H9 (cell line): ENCODE data around the gene HSPG2. TPM values are rescaled to one million over a fixed set of nuclear protein-coding genes. Genes with fewer than 3 reads are reported as not detected.

Experiments
- DNase-seq: peaks from one replicate; pipeline ENCODE4 v3.0.0-alpha.2; 2017
- H2AFZ ChIP-seq: one replicate; pipeline ENCODE4 v1.6.1; 2013; ENCODE audit warnings: mild to moderate bottlenecking, low read length, control low read depth, moderate library complexity
- H2AK5ac ChIP-seq: 2 replicates; pipeline ENCODE4 v1.6.1; 2013; ENCODE audit warnings: low read length, control low read depth, mixed read lengths; ENCODE audit not compliant: insufficient read length
- H2BK120ac ChIP-seq: one replicate; pipeline ENCODE4 v1.6.1; 2013; ENCODE audit warnings: low read depth, mild to moderate bottlenecking, low read length, control low read depth, inconsistent platforms; ENCODE audit not compliant: poor library complexity, severe bottlenecking
- H2BK12ac ChIP-seq: 2 replicates; pipeline ENCODE4 v1.6.1; 2013; ENCODE audit warnings: low read length, control low read depth, mixed read lengths, low read depth; ENCODE audit not compliant: insufficient read length
- H2BK15ac ChIP-seq: 2 replicates; pipeline ENCODE4 v1.6.1; 2013; ENCODE audit warnings: low read depth, low read length, control low read depth
- H2BK20ac ChIP-seq: one replicate; pipeline ENCODE4 v1.6.1; 2013; ENCODE audit warnings: low read depth, mild to moderate bottlenecking, low read length, control low read depth, inconsistent platforms; ENCODE audit not compliant: poor library complexity, severe bottlenecking
- H2BK5ac ChIP-seq: 2 replicates; pipeline ENCODE4 v1.6.1; 2013; ENCODE audit warnings: low read length, control low read depth, mixed read lengths; ENCODE audit not compliant: insufficient read length
- H3K14ac ChIP-seq: 2 replicates; pipeline ENCODE4 v1.6.1; 2013; ENCODE audit warnings: low read length, control low read depth; ENCODE audit not compliant: insufficient read depth
- H3K18ac ChIP-seq: 2 replicates; pipeline ENCODE4 v1.6.1; 2013; ENCODE audit warnings: low read depth, mild to moderate bottlenecking, mixed read lengths, low read length, control low read depth; ENCODE audit not compliant: insufficient read length
- H3K23ac ChIP-seq: 2 replicates; pipeline ENCODE4 v1.6.1; 2013; ENCODE audit warnings: low read length, control low read depth, mixed read lengths, low read depth; ENCODE audit not compliant: insufficient read length
- H3K23me2 ChIP-seq: 2 replicates; pipeline ENCODE4 v1.6.1; 2013; ENCODE audit warnings: low read depth, mild to moderate bottlenecking, mixed read lengths, low read length, control low read depth; ENCODE audit not compliant: insufficient read length, poor library complexity, severe bottlenecking
- H3K27ac ChIP-seq: 2 replicates; pipeline ENCODE4 v1.5.1; 2013; ENCODE audit warnings: low read length, control low read depth, mixed read lengths, low read depth; ENCODE audit not compliant: insufficient read length
- H3K27me3 ChIP-seq: 2 replicates; pipeline ENCODE4 v1.6.1; 2013; ENCODE audit warnings: low read length, control low read depth, inconsistent platforms; ENCODE audit not compliant: insufficient read depth
- H3K4ac ChIP-seq: 2 replicates; pipeline ENCODE4 v1.6.1; 2013; ENCODE audit warnings: low read depth, mild to moderate bottlenecking, control low read depth, inconsistent platforms, low read length, moderate library complexity
- H3K4me1 ChIP-seq: 2 replicates; pipeline ENCODE4 v1.6.1; 2013; ENCODE audit warnings: low read length, control low read depth, inconsistent platforms; ENCODE audit not compliant: insufficient read depth
- H3K4me2 ChIP-seq: 2 replicates; pipeline ENCODE4 v1.6.1; 2013; ENCODE audit warnings: low read length, control low read depth, mixed read lengths; ENCODE audit not compliant: insufficient read length, insufficient read depth
- H3K56ac ChIP-seq: 2 replicates; pipeline ENCODE4 v1.6.1; 2013; ENCODE audit warnings: low read depth, mild to moderate bottlenecking, mixed read lengths, low read length, control low read depth; ENCODE audit not compliant: insufficient read length
- H3K79me1 ChIP-seq: 2 replicates; pipeline ENCODE4 v1.6.1; 2013; ENCODE audit warnings: low read depth, mild to moderate bottlenecking, moderate library complexity, low read length, control low read depth, inconsistent platforms; ENCODE audit not compliant: insufficient read depth, poor library complexity, severe bottlenecking
- H3K79me2 ChIP-seq: 2 replicates; pipeline ENCODE4 v1.6.1; 2013; ENCODE audit warnings: low read length, control low read depth, inconsistent platforms; ENCODE audit not compliant: insufficient read depth
- H3K9ac ChIP-seq: 2 replicates; pipeline ENCODE4 v1.6.1; 2013; ENCODE audit warnings: low read length, control low read depth, mixed read lengths; ENCODE audit not compliant: insufficient read length; ENCODE audit errors: extremely low read depth
- H3K9me3 ChIP-seq: one replicate; pipeline ENCODE4 v1.6.1; 2013; ENCODE audit warnings: low read depth, low read length, inconsistent platforms; ENCODE audit not compliant: control insufficient read depth
- H3T11ph ChIP-seq: one replicate; pipeline ENCODE4 v1.6.1; 2013; ENCODE audit warnings: mild to moderate bottlenecking, low read length, control low read depth, inconsistent platforms
- H4K20me1 ChIP-seq: one replicate; pipeline ENCODE4 v1.6.1; 2013; ENCODE audit not compliant: control insufficient read depth, insufficient read length, insufficient read depth
- H4K5ac ChIP-seq: 2 replicates; pipeline ENCODE4 v1.6.1; 2013; ENCODE audit warnings: low read depth, mild to moderate bottlenecking, mixed read lengths, low read length, control low read depth; ENCODE audit not compliant: insufficient read length
- H4K8ac ChIP-seq: replicated peaks from 2 replicates; pipeline ENCODE4 v1.6.1; 2013; ENCODE audit warnings: low read length, control low read depth, mixed read lengths, low read depth; ENCODE audit not compliant: insufficient read length
- H4K91ac ChIP-seq: 2 replicates; pipeline ENCODE4 v1.6.1; 2013; ENCODE audit warnings: low read depth, mild to moderate bottlenecking, moderate library complexity, mixed read lengths, low read length, control low read depth; ENCODE audit not compliant: insufficient read length
- H3K27ac Mint-ChIP-seq, 3 experiments: 2 replicates in 2 of 3; 3 replicates in 1 of 3; pipeline ENCODE4 v1.8.0; 2020 to 2021; ENCODE audit warnings: mixed read lengths in 3 of 3, mild to moderate bottlenecking in 1 of 3, moderate library complexity in 1 of 3
- H3K27me3 Mint-ChIP-seq: 2 replicates; pipeline ENCODE4 v1.8.0; 2021; ENCODE audit warnings: low read depth, mild to moderate bottlenecking, moderate library complexity, mixed read lengths
- H3K36me3 Mint-ChIP-seq, 3 experiments: 2 replicates in 2 of 3; 3 replicates in 1 of 3; pipeline ENCODE4 v1.8.0; 2020 to 2021; ENCODE audit warnings: low read depth in 3 of 3, mixed read lengths in 3 of 3; ENCODE audit not compliant: insufficient read depth in 1 of 3
- H3K4me1 Mint-ChIP-seq, 2 experiments: 2 replicates each; pipeline ENCODE4 v1.8.0; 2020; ENCODE audit warnings: mixed read lengths in 2 of 2
- H3K4me3 Mint-ChIP-seq, 2 experiments: 2 replicates in 1 of 2; 3 replicates in 1 of 2; pipeline ENCODE4 v1.8.0; 2020 to 2021; ENCODE audit warnings: mild to moderate bottlenecking in 2 of 2, mixed read lengths in 2 of 2, moderate library complexity in 1 of 2
- H3K9me3 Mint-ChIP-seq, 2 experiments: 2 replicates in 1 of 2; 3 replicates in 1 of 2; pipeline ENCODE4 v1.8.0; 2020; ENCODE audit warnings: mild to moderate bottlenecking in 2 of 2, mixed read lengths in 2 of 2, moderate library complexity in 1 of 2
- WGBS: extraction: QIAGEN DNeasy Blood & Tissue Kit; methylation state at CpG from one replicate; pipeline ENCODE4 v1.1.7; 2013; ENCODE audit warnings: missing lambda C conversion rate, low lambda C conversion rate, mixed read lengths; ENCODE audit not compliant: insufficient read length; ENCODE audit errors: extremely low coverage; 5-methylcytosine and 5-hydroxymethylcytosine counted together
- total RNA-seq: library from RNA; stranded (reverse); gene quantifications from 2 replicates; pipeline ENCODE4 v1.2.1, GENCODE V29; 2021
- TF ChIP-seq, protein P1 (sequence below): fragments of 200-600 bp; sonication (generic); conservative IDR thresholded peaks from 3 replicates; pipeline ENCODE4 v1.8.0; 2021; ENCODE audit warnings: antibody characterized with exemption, mild to moderate bottlenecking

The HSPG2 gene
- total RNA-seq, 1 experiment from 2014 or later = 90.0 TPM

GRCh38 chr1:21874328-21874727 lies 62.8 kb downstream of the HSPG2 start:
- Histone ChIP-seq H2BK120ac (no peak overlapping the region), H4K91ac (no peak overlapping the region), H3K18ac (no peak overlapping the region), H3K9ac (no peak overlapping the region), H2AFZ (no peak overlapping the region), H4K8ac (no peak overlapping the region), H2BK12ac (no peak overlapping the region), H3K4ac (no peak overlapping the region), H4K20me1 (no peaks in the 10 kb centered on the region), H3K27ac (no peak overlapping the region), H3K4me1 (no peaks in the 10 kb centered on the region), H4K5ac (no peak overlapping the region), H3K27me3 (no peaks in the 10 kb centered on the region), H3K56ac (no peak overlapping the region), H2AK5ac (no peak overlapping the region), H3K23me2 (no peaks in the 10 kb centered on the region), H3K23ac (no peak overlapping the region), H3K4me2 (no peak overlapping the region), H3T11ph (no peak overlapping the region), H3K14ac (no peak overlapping the region), H2BK15ac (no peak overlapping the region), H2BK5ac (no peak overlapping the region), H3K79me2 (no peaks in the 10 kb centered on the region), H3K79me1 (no peaks in the 10 kb centered on the region), H2BK20ac (no peak overlapping the region), H3K9me3 (no peaks in the 10 kb centered on the region)
- TF ChIP-seq, protein P1, sequence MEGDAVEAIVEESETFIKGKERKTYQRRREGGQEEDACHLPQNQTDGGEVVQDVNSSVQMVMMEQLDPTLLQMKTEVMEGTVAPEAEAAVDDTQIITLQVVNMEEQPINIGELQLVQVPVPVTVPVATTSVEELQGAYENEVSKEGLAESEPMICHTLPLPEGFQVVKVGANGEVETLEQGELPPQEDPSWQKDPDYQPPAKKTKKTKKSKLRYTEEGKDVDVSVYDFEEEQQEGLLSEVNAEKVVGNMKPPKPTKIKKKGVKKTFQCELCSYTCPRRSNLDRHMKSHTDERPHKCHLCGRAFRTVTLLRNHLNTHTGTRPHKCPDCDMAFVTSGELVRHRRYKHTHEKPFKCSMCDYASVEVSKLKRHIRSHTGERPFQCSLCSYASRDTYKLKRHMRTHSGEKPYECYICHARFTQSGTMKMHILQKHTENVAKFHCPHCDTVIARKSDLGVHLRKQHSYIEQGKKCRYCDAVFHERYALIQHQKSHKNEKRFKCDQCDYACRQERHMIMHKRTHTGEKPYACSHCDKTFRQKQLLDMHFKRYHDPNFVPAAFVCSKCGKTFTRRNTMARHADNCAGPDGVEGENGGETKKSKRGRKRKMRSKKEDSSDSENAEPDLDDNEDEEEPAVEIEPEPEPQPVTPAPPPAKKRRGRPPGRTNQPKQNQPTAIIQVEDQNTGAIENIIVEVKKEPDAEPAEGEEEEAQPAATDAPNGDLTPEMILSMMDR = no peak
- Mint-ChIP-seq H3K9me3 (no peaks in the 10 kb centered on the region), H3K36me3 (peaks cover 15 to 76% (median 60%) of the 10 kb centered on the region in 3 experiments), H3K4me1 (peaks cover under 1 to 7% of the 10 kb centered on the region in 2 experiments; a peak in 3 of 4 replicates), H3K4me3 (no peak overlapping the region), H3K27me3 (no peaks in the 10 kb centered on the region), H3K27ac (no peak overlapping the region; a peak in 1 of 7 replicates)
- no peak for DNase-seq
- WGBS = no CpG with 5 or more reads among the region's 16 CpGs
